Posterior cingulate gyrus (tissue), 11 donors: ENCODE measurements around the gene NEDD4.
"Not testable (repeated sequence)": the region's sequence is repeated elsewhere in the genome, so short reads cannot be mapped to it uniquely, and the experiment has no call there.

Experiments
- DNase-seq, 10 donors: peaks; one replicate each; pipeline versions ENCODE4 v3.0.0 to v3.0.0-alpha.2; 2020 to 2021; ENCODE audit warnings: mixed read lengths in 3 of 10
- intact Hi-C: fragments of 100-400 bp; cut with DNase I; formaldehyde crosslinking; loops from one replicate; pipeline ENCODE4 v1.15.1; 2023

NEDD4 gene

DNA sequence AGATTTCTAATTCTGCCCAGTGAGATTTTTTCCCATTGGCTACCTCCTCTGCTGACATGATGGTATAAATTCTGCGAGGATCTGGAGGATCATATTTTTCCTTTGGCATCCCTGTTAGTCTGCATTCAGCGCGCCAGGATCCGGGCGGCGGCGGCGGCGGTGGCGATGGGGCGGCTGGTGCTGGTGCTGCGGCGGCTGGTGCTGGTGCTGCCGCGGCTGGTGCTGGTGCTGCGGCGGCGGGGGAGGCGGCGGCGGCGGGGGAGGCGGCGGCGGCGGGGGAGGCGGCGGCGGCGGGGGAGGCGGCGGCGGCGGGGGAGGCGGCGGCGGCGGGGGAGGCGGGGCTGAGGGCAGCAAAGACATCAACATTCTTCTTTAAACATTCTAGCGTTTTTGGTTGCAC is 13.6 kb upstream of the NEDD4 start:
- intact Hi-C loops = not testable (repeated sequence)
- peak in 8 of 10 donors; percentile 10 to 88 (median 38) for DNase-seq

DNA sequence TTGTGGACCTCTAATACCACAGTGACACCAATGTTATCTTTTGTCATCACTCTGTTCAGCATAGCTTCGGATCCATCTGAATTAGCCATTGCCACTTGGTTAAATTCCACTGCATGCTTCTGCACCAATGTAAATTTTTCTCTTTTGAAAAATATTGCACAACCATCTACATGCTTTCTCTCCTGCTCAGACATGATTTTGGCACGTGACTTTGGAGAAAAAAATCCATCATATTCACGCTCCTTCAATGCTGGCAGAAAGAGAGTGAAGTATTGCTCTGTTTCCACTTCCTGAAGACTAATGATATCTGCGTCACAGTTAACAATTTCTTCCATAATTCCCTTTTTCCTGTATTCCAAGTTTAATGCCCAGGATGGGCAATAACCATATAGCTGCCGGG is 13.0 kb upstream of the NEDD4 start:
- intact Hi-C loops, DNase-seq: not testable (repeated sequence)

DNA sequence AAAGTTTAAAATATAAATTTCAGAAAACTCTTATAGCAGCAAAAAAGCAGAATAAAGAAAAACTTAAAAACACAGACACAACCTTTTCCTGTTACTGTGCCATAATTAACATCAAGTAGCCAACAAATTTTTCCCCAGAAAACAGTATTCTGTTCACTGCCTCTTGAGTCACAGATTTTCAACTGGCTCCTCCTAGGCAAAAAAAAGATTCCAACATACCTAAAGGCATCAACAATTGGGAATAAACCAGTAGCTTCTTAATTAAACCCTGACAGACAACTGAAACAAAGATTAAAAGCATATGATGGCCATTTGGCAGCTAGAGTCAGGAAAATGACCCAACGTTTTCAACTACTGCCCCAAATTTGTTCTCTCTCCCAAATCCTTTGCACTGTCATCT is 10.9 kb upstream of the NEDD4 start:
- intact Hi-C loops, DNase-seq: not testable (repeated sequence)

DNA sequence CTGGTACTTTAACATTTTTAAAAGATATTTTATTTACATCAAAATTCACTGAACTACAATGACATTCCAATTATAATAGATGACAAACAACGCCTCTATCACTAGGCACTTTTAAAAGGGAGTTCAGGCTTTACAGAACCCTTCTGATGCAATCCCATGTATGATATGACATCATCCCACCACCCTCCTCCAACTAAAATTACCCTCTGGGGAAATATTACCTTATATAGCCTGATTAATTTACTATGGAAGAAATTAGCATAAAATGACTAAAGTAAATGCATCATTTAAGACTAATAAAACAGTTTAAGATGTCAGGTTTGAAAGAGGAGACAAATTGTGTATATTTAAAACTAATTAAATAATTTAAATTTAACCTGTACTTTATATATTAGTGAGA is 10.4 kb upstream of the NEDD4 start:
- DNase-seq, intact Hi-C loops: not testable (repeated sequence)

DNA sequence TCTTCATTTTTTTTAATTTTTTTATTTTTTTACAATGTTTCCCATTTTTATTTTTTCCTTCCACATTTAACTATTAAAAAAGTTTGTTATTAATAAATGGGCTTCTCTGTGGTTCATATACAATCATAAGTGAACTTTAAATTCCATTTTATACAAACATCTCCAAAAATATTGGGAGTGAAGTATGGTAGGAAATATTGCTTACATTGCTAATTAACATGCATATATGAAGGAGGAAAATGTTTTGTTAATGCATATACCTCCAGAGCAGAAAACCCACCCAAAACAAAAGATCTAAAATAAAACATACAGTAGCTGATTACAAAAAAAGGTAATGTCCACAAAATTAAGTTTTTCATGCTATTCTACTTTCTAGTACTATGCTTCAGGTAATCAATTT is 9.9 kb upstream of the NEDD4 start:
- intact Hi-C loops, DNase-seq: not testable (repeated sequence)

DNA sequence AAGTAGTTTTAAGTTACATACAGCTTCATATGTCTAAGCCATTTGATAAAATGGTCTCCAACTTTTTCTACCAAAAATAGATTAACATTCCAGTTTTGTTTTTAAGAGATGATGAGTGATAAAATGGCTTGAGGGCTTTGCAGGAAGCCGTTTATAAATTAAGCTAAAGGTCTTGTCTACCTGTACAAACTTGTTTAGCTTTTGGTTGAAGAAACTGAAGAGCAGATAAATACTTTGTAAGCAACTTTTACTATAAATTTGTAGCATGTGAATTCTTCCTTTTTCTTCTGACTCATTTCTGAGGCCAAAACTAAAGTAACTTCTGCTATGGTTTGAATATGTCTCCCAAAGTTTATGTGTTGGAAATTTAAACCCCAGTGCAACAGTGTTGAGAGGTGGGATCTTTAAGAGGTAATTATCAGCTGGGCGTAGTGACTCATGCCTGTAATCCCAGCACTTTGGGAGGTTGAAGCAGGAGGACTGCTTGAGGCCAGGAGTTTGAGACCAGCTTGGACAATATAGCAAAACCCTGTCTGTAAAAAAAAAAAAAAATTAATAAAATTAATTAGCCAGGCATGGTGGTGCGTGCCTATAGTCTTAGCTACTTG is 8.2 kb upstream of the NEDD4 start:
- intact Hi-C loops = no loop called here
- DNase-seq = no peak

DNA sequence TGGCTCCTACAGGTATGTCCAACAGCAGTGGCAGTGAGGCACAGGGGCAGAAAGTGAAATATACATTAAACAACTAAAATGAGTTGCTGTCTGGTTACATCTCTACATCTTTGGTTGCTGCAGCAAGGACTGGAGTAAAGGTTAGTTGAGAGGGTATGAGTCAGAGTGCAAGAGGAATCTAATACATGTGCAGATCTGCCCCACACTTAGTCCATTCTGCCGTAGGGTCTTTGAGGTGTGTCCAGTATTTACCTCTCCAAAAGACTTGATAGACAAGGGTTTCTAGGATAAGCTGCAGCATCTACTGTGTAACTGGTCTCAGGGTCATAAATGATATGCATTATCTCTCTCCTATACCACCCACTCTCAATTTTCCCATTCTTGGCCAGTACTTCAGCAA is 6.2 kb upstream of the NEDD4 start:
- intact Hi-C loops = no loop called here

DNA sequence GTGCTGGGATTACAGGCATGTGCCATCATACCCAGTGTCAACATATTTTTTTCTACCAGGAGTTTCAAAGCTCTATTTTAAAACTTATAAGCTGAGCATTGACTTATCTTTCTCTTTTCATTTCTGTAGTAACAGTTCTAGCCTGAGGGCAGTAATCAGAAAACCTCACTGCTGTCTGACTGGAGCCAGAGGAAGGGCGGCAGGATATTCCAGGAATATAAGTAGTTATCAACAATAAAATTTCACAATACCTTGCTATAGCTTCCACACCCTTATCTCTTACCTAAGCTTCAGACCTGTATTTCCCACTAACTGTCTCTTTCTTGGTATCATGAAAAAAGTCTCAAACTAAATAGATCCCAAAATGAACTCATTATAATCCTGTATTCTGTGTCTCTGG is 5.1 kb upstream of the NEDD4 start:
- intact Hi-C loops = no loop called here
- no peak for DNase-seq

More for the DNA sequence above, 6.2 kb upstream of the NEDD4 start:
- DNase-seq = no peak

DNA sequence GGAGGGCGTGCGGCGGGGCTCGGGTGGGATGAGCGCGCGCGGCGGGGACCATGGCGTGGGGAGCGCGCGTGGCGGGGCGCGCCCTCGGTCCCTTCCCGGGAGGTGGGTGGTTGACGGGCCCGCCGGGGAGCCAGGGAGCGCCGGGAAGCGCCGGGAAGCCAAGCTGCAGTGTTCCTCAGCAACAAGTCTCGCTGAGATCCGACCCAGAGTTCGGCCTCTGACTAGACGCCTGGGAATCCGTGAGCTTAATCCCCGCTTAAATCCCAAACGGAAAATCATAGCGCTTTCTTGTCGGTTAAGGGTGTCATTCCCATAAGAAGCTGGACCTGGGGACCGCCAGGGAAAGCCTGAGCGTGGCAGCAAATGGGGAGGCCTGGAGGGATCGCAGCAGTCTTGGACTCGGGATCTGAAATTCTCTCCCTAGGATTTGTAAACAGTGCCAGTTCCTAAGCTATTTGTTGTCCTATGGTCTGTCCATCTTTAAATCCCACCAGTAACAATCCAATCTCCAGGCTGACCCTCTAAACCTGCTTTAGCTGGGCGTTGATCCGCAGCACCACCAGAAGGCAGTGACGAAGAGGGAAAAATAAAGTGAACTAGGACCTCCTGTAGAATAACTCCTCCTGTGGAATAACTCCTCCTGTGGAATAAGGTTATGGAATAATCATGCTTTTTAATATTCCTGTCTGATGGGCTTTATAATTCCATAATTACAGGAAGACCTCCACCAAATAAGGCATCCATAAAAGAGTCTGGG is 570 bp upstream of the NEDD4 start:
- intact Hi-C loops = loop anchor here (5.0 kb wide), 1 partner anchor 248 kb away; the partner anchor contains the start of gene RFX7
- peak in 2 of 10 donors; percentile 22 to 84 for DNase-seq

DNA sequence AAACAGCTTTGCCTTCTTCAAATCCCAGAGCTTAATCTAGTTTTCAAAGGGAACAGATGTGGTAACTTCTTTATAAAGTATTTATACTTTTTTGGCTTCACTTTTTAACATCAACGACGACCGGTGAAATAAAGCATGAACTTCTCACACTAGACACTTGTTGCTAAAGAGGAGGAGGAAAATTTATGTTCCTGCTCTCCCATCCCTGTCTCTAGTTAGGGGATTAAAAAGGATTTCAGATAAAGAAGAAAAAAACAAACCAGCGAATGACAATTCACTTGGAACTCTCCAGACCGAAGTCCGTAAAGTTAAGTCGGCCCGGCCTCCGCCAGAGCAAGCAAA is 672 bp downstream of the NEDD4 start:
- no peak for DNase-seq
- intact Hi-C loops = loop anchor here (5.0 kb wide), 1 partner anchor 250 kb away; the partner anchor contains the start of gene RFX7

DNA sequence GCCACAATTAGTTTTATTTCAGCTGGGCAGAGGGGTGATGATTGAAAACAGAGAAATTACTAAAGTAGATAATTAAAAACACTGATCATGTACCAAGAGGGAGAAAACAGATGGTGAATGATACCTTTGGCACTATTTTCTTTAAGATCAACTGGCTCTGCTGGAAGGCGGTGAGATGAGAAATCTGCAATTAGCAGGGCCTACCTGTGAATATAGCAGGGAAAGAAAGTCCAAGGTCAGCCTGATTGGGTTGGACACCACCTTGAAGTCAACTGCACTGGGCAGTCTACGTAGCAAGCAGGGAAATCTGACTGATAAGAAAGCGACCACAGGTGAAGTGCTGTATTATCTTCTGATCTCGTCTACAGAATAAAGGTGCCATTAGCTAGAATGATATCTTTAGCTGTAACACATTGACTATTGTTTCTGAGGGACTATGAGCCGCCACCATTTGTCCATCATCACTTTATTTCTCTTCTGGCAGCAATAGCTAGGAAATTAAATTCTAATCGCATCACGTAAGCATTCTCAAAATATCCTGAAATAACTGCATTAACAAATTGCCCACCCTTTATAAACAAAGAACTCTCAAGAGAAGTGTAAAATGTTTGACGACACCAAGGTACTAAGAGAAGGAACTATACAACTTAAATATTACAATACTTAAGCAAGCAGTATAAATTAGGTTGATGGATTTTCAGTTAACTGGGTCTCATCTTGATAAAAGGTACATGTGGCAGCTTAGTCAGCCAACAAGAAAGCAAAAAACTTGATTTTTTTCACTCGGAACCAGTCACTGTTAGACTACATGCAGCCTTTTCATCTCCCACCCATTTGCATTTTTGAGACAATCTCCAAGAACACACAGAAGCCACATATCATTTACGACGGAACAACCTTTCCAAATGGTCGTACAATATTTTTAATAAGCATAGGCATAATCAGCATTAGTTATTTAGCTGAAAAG is 1.3 kb downstream of the NEDD4 start:
- DNase-seq = no peak
- intact Hi-C loops = loop anchor here (5.0 kb wide), 1 partner anchor 250 kb away; the partner anchor contains the start of gene RFX7

DNA sequence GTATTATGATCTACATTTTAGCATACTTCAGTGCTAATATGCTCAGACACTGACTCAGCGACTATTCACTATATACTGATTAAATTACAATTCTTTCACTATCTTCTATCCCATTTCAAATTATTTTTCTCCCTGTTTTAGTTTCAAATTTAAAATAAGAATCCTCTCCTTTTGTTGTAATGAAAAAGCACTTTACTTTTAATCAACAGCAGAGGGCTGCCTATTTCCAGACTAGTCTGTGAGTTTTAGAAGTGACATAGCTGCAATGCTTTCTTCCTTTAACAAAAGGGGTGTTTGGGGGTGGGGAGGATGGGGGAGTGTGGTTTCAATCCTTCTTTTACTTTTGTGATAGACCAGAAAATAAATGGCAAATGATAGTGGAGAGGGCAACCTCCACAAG is 2.4 kb downstream of the NEDD4 start:
- intact Hi-C loops = loop anchor here (5.0 kb wide), 1 partner anchor 251 kb away; the partner anchor contains the start of gene RFX7
- no peak for DNase-seq

DNA sequence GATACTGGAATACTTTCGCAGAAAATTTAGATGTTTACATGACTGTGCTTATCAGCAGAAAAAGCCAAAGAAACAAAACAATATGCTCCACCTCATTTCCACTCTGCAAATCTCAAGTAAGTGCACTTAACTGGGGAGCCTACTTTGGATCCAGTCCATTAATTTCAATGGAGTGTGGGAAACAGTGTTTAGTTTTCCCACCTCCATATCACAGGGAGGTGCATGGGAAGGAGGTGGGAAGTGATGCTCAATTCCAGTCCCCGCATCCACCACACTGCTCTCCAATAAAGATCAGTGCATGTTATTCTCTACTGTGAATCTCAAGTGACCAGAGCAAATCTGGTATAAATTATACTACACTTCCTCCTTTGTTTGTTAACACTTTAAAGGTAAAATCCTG is 2.9 kb downstream of the NEDD4 start:
- intact Hi-C loops = loop anchor here (5.0 kb wide), 1 partner anchor 252 kb away; the partner anchor contains the start of gene RFX7

DNA sequence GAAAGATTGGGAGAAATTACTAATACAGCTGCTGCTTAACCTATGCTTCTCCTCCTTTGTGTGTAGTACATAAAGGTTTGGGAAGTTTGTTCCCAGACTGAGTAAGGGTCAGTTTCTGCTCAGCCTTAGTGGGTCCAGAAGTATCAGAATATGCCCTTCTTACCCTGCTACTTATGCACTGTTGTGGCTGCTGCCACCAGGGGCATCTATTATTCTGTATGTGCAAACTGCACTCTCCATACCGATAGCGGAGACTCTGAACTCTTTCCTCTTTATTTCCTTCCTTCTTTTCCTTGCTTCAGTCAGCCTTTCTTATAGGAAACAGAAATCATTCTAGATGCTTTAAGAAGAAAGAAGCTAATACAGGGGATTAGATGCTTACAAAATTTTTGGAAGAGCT is 4.0 kb downstream of the NEDD4 start:
- intact Hi-C loops = no loop called here

More for the DNA sequence above, 2.9 kb downstream of the NEDD4 start:
- no peak for DNase-seq

DNA sequence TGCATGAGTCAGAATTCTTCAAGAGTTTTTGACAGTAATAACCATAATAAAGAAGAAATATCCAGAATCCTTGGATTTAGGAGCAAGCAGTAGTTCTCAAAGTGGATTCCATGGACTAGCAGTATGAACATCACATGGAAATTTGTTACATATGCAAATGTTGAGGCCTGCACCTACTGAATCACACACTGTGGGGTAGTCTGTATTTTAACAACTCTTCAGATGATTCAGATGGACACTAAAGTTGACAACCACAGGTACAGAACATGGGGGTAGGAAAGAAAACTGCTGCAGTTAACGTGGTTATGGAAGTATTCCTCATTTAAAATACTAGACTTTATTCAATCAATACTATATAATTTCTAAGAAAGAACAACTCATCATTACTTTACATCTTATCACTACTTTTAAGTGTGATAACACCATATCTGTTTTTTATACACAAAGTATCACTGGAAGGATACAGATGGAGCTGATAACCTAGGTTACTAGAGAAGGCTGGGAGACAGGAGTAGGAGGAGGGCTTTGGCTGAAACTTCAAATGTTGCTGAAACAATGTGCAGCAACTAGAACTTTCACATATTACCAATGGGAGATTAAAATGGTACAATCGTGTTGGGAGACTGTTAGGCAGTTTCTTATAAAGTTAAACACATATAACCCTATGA is 11.7 kb downstream of the NEDD4 start:
- intact Hi-C loops = no loop called here
- no peak for DNase-seq

More for the DNA sequence above, 4.0 kb downstream of the NEDD4 start:
- no peak for DNase-seq

DNA sequence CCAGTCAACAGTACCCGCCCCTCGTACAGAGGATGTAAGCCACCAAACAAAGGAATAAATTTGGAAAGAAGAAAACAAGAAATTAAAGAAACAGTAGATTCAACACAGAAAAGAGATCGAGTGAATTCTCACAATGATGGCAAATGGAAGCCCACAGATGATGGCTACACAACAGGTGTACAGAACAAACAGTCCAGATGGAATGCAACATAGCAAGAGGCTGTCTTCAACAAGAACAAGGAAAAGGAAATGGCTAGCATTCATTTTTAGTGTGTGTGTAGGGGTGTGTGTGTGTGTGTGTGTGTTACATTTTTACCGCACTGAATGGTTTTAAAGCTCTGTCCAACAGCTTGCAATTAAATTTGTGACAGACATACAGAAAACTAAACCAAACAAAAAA is 12.9 kb downstream of the NEDD4 start:
- intact Hi-C loops = no loop called here
- DNase-seq = no peak

DNA sequence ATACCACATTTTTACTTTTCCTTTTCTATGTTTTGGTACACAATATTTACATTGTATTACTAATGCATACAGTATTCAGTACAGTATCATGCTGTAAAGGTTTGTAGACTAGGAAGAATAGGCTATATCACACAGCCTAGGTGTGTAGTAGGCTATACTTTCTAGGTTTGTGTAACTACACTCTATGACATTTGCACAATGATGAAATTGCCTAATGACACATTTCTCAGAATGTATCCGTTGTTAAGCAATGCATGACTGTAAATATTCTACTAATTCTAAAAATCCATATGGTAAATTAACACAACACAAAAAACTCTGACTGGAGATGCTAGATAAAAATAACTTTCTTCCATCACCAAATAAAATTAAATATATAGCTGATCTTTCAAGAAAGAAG is 16.2 kb downstream of the NEDD4 start:
- DNase-seq = no peak
- intact Hi-C loops = no loop called here

DNA sequence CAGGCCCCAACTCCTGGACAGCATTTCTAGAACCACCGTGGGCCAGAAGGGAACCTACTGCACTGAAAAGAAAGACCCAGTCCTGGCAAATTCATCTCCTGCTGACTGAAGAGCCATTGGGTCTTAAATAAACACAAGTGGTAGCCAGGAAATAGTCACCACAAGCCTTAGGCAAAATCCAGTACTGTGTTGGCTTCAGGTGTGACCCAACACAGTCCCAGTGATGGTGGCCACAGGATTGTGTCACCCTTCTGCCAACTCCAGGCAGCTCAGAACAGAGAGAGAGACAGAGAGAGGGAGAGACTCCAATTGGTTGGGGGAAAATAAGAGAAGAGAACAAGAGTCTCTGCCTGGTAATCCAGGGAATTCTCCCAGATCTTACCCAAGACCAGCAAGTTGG is 23.1 kb downstream of the NEDD4 start:
- no peak for DNase-seq
- intact Hi-C loops = no loop called here

DNA sequence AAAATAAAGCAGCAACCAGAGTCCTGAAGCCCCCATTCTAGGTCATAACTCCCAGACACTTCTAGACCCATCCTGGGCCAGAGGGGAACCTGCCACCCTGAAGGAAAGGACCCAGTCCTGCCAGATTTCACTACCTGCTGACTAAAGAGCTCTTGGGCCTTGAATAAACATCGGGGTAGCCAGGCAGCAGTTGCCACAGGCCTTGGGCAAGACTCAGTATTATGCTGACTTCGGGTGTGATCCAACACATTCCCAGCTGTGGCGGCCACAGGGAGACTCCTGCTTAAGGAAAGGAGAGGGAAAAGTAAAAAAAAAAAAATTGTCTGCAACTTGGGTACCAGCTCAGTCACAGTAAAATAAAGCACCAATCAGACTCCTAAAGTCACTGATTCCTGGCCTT is 23.8 kb downstream of the NEDD4 start:
- intact Hi-C loops = no loop called here

DNA sequence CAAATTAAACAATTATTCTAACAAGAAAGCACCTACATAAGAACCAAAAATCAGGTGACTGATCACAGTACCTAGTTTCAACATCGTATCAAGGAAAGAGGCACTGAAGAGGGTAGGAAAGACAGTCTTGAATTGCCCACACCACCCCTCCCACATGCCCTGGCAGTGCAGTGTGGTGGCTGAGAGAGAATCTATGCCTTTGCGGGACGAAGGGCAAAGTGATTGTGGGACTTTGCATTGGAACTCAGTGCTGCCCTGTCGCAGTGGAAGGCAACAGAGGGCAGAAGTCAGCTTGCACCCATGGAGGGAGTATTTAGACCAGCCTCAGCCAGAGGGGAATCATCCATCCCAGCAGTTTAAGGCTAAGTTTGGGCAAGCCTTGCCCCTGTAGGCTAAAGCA is 24.5 kb downstream of the NEDD4 start:
- intact Hi-C loops = no loop called here
- no peak for DNase-seq

More for the DNA sequence above, 23.8 kb downstream of the NEDD4 start:
- DNase-seq = no peak
